Activated CD4-positive, alpha-beta memory T cell treated with anti-CD3 and anti-CD28 coated beads for 36 hours (primary cell): Measurements from ENCODE around the gene CYYR1. TPM values are rescaled to one million over a fixed set of nuclear protein-coding genes. Genes with fewer than 3 reads are reported as not detected.
"Not testable (repeated sequence)": the region's sequence is repeated elsewhere in the genome, so short reads cannot be mapped to it uniquely, and the experiment has no call there.

Source experiments
- CTCF ChIA-PET: fragments of 350-600 bp; sonication (Branson Sonifier 250); formaldehyde crosslinking; loops from one replicate; lab custom pipeline; 2021; ENCODE audit warnings: antibody characterized with exemption, inconsistent platforms; lab: Charles Lee
- POLR2A ChIA-PET: fragments of 350-600 bp; sonication (Branson Sonifier 250); formaldehyde crosslinking; loops from one replicate; lab custom pipeline; 2021; ENCODE audit warnings: antibody characterized with exemption; lab: Charles Lee
- DNase-seq: peaks from one replicate; pipeline ENCODE4 v3.0.0-alpha.2; 2020
- H3K27ac Mint-ChIP-seq: one replicate; pipeline ENCODE4 v1.8.0; 2021; ENCODE audit warnings: mixed read lengths
- H3K27me3 Mint-ChIP-seq: one replicate; pipeline ENCODE4 v1.8.0; 2021; ENCODE audit warnings: mixed read lengths
- H3K36me3 Mint-ChIP-seq: one replicate; pipeline ENCODE4 v1.8.0; 2021; ENCODE audit warnings: mixed read lengths
- H3K4me1 Mint-ChIP-seq: one replicate; pipeline ENCODE4 v1.8.0; 2021; ENCODE audit warnings: low read depth, mixed read lengths
- H3K4me3 Mint-ChIP-seq: one replicate; pipeline ENCODE4 v1.8.0; 2021; ENCODE audit warnings: mild to moderate bottlenecking, mixed read lengths
- H3K9me3 Mint-ChIP-seq: one replicate; pipeline ENCODE4 v1.8.0; 2021; ENCODE audit warnings: mixed read lengths
- intact Hi-C: fragments of 100-400 bp; cut with micrococcal nuclease; formaldehyde crosslinking; loops from one replicate; pipeline ENCODE4 v1.15.1; 2023
- total RNA-seq, 2 experiments: library from RNA; stranded (reverse); gene quantifications; one replicate each; pipeline ENCODE4 v1.2.3, GENCODE V29; 2021

Gene CYYR1
- total RNA-seq, 2 experiments from 2014 or later = not detected

- CTCF ChIA-PET = no interaction called here
- no peaks in the 10 kb centered on the region for H3K27me3 Mint-ChIP-seq
- H3K4me1 Mint-ChIP-seq = peaks cover 13% of the 10 kb centered on the region
- no peak overlapping the region for H3K4me3 Mint-ChIP-seq
- POLR2A ChIA-PET = no interaction called here
- no peaks in the 10 kb centered on the region for H3K36me3 Mint-ChIP-seq
- intact Hi-C loops = loop anchor here (10.0 kb wide), 1 partner anchor 214 kb away; no protein-coding TSS in a partner anchor
- no peak overlapping the region for H3K27ac Mint-ChIP-seq
- H3K9me3 Mint-ChIP-seq = no peaks in the 10 kb centered on the region
- no peak for DNase-seq
Observed at GRCh38 chr21:26470351-26471098, 102.6 kb downstream of the CYYR1 start.

- POLR2A ChIA-PET = no interaction called here
- no peaks in the 10 kb centered on the region for H3K9me3 Mint-ChIP-seq
- peaks cover 12% of the 10 kb centered on the region for H3K4me1 Mint-ChIP-seq
- H3K27me3 Mint-ChIP-seq = no peaks in the 10 kb centered on the region
- CTCF ChIA-PET = no interaction called here
- no peak for DNase-seq
- H3K36me3 Mint-ChIP-seq = no peaks in the 10 kb centered on the region
- intact Hi-C loops = loop anchor here (10.0 kb wide), 1 partner anchor 215 kb away; no protein-coding TSS in a partner anchor
- H3K27ac Mint-ChIP-seq = no peak overlapping the region
- no peak overlapping the region for H3K4me3 Mint-ChIP-seq
Observed at GRCh38 chr21:26469789-26470188, 103.3 kb downstream of the CYYR1 start.

GRCh38 chr21:26465916-26466315 is 107.2 kb downstream of the CYYR1 start:
- no peak for DNase-seq
- Mint-ChIP-seq H3K27ac (no peak overlapping the region), H3K4me3 (no peak overlapping the region), H3K9me3 (no peaks in the 10 kb centered on the region), H3K27me3 (no peaks in the 10 kb centered on the region), H3K4me1 (peaks cover 2% of the 10 kb centered on the region), H3K36me3 (no peaks in the 10 kb centered on the region)
- ChIA-PET POLR2A (no interaction called here), CTCF (no interaction called here)
- intact Hi-C loops = no loop called here

GRCh38 chr21:26461500-26461899 is 111.6 kb downstream of the CYYR1 start:
- Mint-ChIP-seq H3K9me3 (peaks cover 9% of the 10 kb centered on the region), H3K4me1 (no peaks in the 10 kb centered on the region), H3K27me3 (no peaks in the 10 kb centered on the region), H3K4me3 (no peak overlapping the region), H3K36me3 (no peaks in the 10 kb centered on the region), H3K27ac (no peak overlapping the region)
- ChIA-PET POLR2A (no interaction called here), CTCF (no interaction called here)
- intact Hi-C loops = no loop called here
- DNase-seq = no peak

GRCh38 chr21:26460621-26461020 is 112.5 kb downstream of the CYYR1 start:
- no peaks in the 10 kb centered on the region for H3K36me3 Mint-ChIP-seq
- H3K4me3 Mint-ChIP-seq = no peak overlapping the region
- H3K27ac Mint-ChIP-seq = no peak overlapping the region
- H3K4me1 Mint-ChIP-seq = no peaks in the 10 kb centered on the region
- peaks cover 9% of the 10 kb centered on the region for H3K9me3 Mint-ChIP-seq
- DNase-seq = no peak
- ChIA-PET CTCF (no interaction called here), POLR2A (no interaction called here)
- no peaks in the 10 kb centered on the region for H3K27me3 Mint-ChIP-seq
- intact Hi-C loops = no loop called here

- H3K36me3 Mint-ChIP-seq, H3K9me3 Mint-ChIP-seq, H3K27ac Mint-ChIP-seq, intact Hi-C loops, CTCF ChIA-PET, H3K4me3 Mint-ChIP-seq, DNase-seq, POLR2A ChIA-PET, H3K4me1 Mint-ChIP-seq, H3K27me3 Mint-ChIP-seq: not testable (repeated sequence)
Observed at GRCh38 chr21:26458854-26459253, 114.2 kb downstream of the CYYR1 start.

GRCh38 chr21:26457817-26458216 is 115.3 kb downstream of the CYYR1 start:
- no peaks in the 10 kb centered on the region for H3K36me3 Mint-ChIP-seq
- no peak for DNase-seq
- H3K27ac Mint-ChIP-seq = no peak overlapping the region
- intact Hi-C loops = no loop called here
- H3K27me3 Mint-ChIP-seq = no peaks in the 10 kb centered on the region
- H3K4me1 Mint-ChIP-seq = no peaks in the 10 kb centered on the region
- ChIA-PET CTCF (no interaction called here), POLR2A (no interaction called here)
- H3K9me3 Mint-ChIP-seq = peaks cover 9% of the 10 kb centered on the region
- H3K4me3 Mint-ChIP-seq = no peak overlapping the region

- ChIA-PET CTCF (no interaction called here), POLR2A (no interaction called here)
- Mint-ChIP-seq H3K4me3 (no peak overlapping the region), H3K9me3 (no peaks in the 10 kb centered on the region), H3K27me3 (no peaks in the 10 kb centered on the region), H3K36me3 (no peaks in the 10 kb centered on the region), H3K27ac (no peak overlapping the region), H3K4me1 (no peaks in the 10 kb centered on the region)
- no peak for DNase-seq
- intact Hi-C loops = no loop called here
Observed at GRCh38 chr21:26453267-26453666, 119.8 kb downstream of the CYYR1 start.

GRCh38 chr21:26451081-26451740 is 121.9 kb downstream of the CYYR1 start:
- Mint-ChIP-seq H3K27ac (no peak overlapping the region), H3K4me3 (no peak overlapping the region)
- POLR2A ChIA-PET = no interaction called here

GRCh38 chr21:26449161-26449560 is 123.9 kb downstream of the CYYR1 start:
- Mint-ChIP-seq H3K36me3 (no peaks in the 10 kb centered on the region), H3K9me3 (no peaks in the 10 kb centered on the region), H3K27ac (no peak overlapping the region), H3K27me3 (no peaks in the 10 kb centered on the region), H3K4me3 (no peak overlapping the region), H3K4me1 (no peaks in the 10 kb centered on the region)
- no peak for DNase-seq
- CTCF ChIA-PET = no interaction called here
- intact Hi-C loops = no loop called here
- POLR2A ChIA-PET = no interaction called here

More at GRCh38 chr21:26451081-26451740, 121.9 kb downstream of the CYYR1 start:
- Mint-ChIP-seq H3K36me3 (no peaks in the 10 kb centered on the region), H3K9me3 (no peaks in the 10 kb centered on the region), H3K27me3 (no peaks in the 10 kb centered on the region), H3K4me1 (no peaks in the 10 kb centered on the region)
- intact Hi-C loops = loop anchor here (1.0 kb wide), 1 partner anchor 22 kb away; no protein-coding TSS in a partner anchor
- CTCF ChIA-PET = no interaction called here
- no peak for DNase-seq

- CTCF ChIA-PET = no interaction called here
- no peak for DNase-seq
- intact Hi-C loops = no loop called here
- no peaks in the 10 kb centered on the region for H3K27me3 Mint-ChIP-seq
- H3K9me3 Mint-ChIP-seq = no peaks in the 10 kb centered on the region
- no peaks in the 10 kb centered on the region for H3K36me3 Mint-ChIP-seq
- H3K4me3 Mint-ChIP-seq = no peak overlapping the region
- POLR2A ChIA-PET = no interaction called here
- no peaks in the 10 kb centered on the region for H3K4me1 Mint-ChIP-seq
- no peak overlapping the region for H3K27ac Mint-ChIP-seq
Observed at GRCh38 chr21:26448751-26449150, 124.3 kb downstream of the CYYR1 start.

- Mint-ChIP-seq H3K4me1 (no peaks in the 10 kb centered on the region), H3K9me3 (no peaks in the 10 kb centered on the region), H3K4me3 (no peak overlapping the region), H3K27me3 (no peaks in the 10 kb centered on the region), H3K36me3 (no peaks in the 10 kb centered on the region), H3K27ac (no peak overlapping the region)
- intact Hi-C loops = no loop called here
- ChIA-PET POLR2A (no interaction called here), CTCF (no interaction called here)
- DNase-seq = no peak
Observed at GRCh38 chr21:26447932-26448475, 125.1 kb downstream of the CYYR1 start.
